Peyer's patch (tissue), 4 donors: ENCODE measurements around the gene NCAPG2.

Source experiments
- CTCF ChIP-seq, 6 experiments: fragments of 450-650 bp in 4 of 6; fragments of 200-600 bp in 2 of 6; sonication (generic) in 1 of 6; IDR thresholded peaks; one replicate each; pipeline ENCODE4 v1.5.1; 2017 to 2019; ENCODE audit warnings: antibody characterized with exemption in 6 of 6, mild to moderate bottlenecking in 3 of 6, moderate library complexity in 1 of 6
- POLR2A ChIP-seq, 2 donors: fragments of 450-650 bp; IDR thresholded peaks; one replicate each; pipeline ENCODE4 v1.5.1; 2017; ENCODE audit warnings: antibody characterized with exemption in 2 of 2, mild to moderate bottlenecking in 2 of 2, moderate library complexity in 2 of 2

- TF ChIP-seq CTCF (IDR thresholded peaks at IDR 0.05), result no peak
- no peak for TF ChIP-seq POLR2A (IDR thresholded peaks at IDR 0.05)
These were observed 9.5 kb downstream of the NCAPG2 start for GRCh38 chr7:158695056-158695455.
